Choroid plexus epithelial cell (primary cell): Measurements from ENCODE around the gene POLN.

ENCODE experiments used
- DNase-seq: peaks from one replicate; pipeline ENCODE4 v3.0.0-alpha.2; 2010; ENCODE audit warnings: low read depth
- H3K4me3 ChIP-seq: 2 replicates; pipeline ENCODE4 v1.5.1; 2011; ENCODE audit warnings: low read depth, mild to moderate bottlenecking, control low read depth, low read length, moderate library complexity
- CTCF ChIP-seq: conservative IDR thresholded peaks from 2 replicates; pipeline ENCODE4 v1.5.1; 2011; ENCODE audit warnings: low read depth, mild to moderate bottlenecking, control low read depth, inconsistent platforms, low read length, moderate library complexity

The POLN gene

GRCh38 chr4:2045518-2045951, 196.4 kb downstream of the POLN start:
- DNase-seq: no peak
- TF ChIP-seq CTCF: no peak
- no peak overlapping the region for H3K4me3 ChIP-seq

- no peak for DNase-seq
- no peak overlapping the region for H3K4me3 ChIP-seq
- TF ChIP-seq CTCF: no peak
Observed at GRCh38 chr4:2044542-2045517, 197.1 kb downstream of the POLN start.

GRCh38 chr4:2044119-2044485, 197.8 kb downstream of the POLN start:
- no peak overlapping the region for H3K4me3 ChIP-seq
- no peak for DNase-seq
- TF ChIP-seq CTCF: no peak

GRCh38 chr4:2043396-2044118, 198.4 kb downstream of the POLN start:
- TF ChIP-seq CTCF: no peak
- H3K4me3 ChIP-seq: no peak overlapping the region

GRCh38 chr4:2042947-2043395, 198.9 kb downstream of the POLN start:
- no peak for TF ChIP-seq CTCF
- DNase-seq: no peak
- peak overlapping the region; percentile 77 for H3K4me3 ChIP-seq

More at GRCh38 chr4:2043396-2044118, 198.4 kb downstream of the POLN start:
- no peak for DNase-seq

- no peak for DNase-seq
- peak overlapping the region; percentile 77 for H3K4me3 ChIP-seq
- no peak for TF ChIP-seq CTCF
Observed at GRCh38 chr4:2042204-2042946, 199.5 kb downstream of the POLN start.
